ENCODE measurements around the gene FRMPD1.

DNA sequence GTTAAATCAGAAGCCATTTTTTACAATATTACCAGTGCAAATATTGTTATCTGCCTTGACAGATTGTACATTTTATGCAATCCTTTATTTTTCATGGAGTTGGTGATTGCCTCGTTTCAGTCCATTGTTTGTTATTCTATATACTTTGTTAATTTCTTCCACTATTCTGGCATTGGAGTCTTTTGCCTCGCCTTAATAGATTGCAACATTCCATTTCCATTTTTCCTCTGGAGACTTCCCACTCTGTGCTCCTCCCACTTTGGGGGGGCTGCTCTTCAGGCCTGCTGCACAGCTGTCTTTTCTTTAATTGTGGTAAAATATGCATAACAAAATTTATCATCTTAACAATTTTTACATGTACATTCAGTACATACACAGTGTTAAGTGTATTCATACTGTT is 145.5 kb downstream of the FRMPD1 start:
- TF ChIP-seq, protein P1, sequence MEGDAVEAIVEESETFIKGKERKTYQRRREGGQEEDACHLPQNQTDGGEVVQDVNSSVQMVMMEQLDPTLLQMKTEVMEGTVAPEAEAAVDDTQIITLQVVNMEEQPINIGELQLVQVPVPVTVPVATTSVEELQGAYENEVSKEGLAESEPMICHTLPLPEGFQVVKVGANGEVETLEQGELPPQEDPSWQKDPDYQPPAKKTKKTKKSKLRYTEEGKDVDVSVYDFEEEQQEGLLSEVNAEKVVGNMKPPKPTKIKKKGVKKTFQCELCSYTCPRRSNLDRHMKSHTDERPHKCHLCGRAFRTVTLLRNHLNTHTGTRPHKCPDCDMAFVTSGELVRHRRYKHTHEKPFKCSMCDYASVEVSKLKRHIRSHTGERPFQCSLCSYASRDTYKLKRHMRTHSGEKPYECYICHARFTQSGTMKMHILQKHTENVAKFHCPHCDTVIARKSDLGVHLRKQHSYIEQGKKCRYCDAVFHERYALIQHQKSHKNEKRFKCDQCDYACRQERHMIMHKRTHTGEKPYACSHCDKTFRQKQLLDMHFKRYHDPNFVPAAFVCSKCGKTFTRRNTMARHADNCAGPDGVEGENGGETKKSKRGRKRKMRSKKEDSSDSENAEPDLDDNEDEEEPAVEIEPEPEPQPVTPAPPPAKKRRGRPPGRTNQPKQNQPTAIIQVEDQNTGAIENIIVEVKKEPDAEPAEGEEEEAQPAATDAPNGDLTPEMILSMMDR (IDR thresholded peaks at IDR 0.05) = no peak
- TF ChIP-seq POLR2A (IDR thresholded peaks at IDR 0.05) = no peak

All from ovary (tissue), 3 donors.